ENCODE results near the gene AMDHD2.

The AMDHD2 gene

DNA sequence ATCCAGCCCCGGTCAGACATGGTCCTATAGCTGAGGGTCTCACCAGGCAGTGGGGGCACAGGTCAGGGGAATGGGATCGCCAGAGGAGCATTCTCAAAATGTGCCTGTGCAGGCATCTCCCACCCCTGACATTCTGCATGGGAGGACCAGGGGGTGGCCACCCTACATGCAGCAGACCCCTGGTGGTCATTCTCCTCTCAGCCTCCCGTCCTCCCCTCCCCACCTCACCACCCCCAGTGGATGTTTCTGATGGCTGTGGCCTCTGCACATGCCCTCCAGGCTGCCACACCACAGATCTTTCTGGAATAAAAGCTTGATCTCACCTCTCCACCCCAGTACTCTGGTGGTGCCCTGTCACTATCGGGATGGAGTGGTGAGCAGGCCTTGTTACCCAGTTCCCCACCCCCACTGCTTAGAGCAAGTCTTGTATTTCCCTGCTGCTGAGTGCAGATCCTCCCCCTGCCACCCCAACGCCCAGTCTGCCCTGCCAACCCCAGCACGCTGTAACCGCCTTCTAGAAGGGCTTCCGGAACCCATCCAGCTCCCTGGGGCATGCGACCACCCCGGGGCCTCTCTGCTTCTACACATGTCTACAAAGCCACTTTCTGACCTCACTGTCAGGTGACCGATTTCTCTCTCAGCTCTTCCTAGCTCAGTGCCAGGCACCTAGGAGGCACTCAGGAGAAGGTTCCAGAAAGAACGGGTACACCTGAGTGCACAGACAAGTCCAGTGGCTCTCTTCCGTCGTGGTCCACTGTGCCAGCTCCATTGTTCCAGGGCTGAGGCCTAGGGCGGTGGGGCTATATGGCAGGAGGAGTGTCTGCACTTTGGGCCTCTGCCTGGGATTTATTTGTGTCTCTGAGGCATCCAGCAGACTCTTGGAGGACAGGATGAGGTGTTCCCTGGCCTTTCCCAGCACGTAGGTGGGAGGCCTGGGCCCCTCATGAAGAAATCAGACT, 36.0 kb upstream of the AMDHD2 start:
- no peak for DNase-seq

- DNase-seq: no peak
These were observed 35.2 kb upstream of the AMDHD2 start for GRCh38 chr16:2484898-2485508.

GRCh38 chr16:2485811-2486507, 34.2 kb upstream of the AMDHD2 start:
- no peak for DNase-seq

GRCh38 chr16:2486645-2487516, 33.3 kb upstream of the AMDHD2 start:
- peak; percentile 90 for DNase-seq

- no peak for DNase-seq
These were observed 32.7 kb upstream of the AMDHD2 start for GRCh38 chr16:2487517-2487842.

DNA sequence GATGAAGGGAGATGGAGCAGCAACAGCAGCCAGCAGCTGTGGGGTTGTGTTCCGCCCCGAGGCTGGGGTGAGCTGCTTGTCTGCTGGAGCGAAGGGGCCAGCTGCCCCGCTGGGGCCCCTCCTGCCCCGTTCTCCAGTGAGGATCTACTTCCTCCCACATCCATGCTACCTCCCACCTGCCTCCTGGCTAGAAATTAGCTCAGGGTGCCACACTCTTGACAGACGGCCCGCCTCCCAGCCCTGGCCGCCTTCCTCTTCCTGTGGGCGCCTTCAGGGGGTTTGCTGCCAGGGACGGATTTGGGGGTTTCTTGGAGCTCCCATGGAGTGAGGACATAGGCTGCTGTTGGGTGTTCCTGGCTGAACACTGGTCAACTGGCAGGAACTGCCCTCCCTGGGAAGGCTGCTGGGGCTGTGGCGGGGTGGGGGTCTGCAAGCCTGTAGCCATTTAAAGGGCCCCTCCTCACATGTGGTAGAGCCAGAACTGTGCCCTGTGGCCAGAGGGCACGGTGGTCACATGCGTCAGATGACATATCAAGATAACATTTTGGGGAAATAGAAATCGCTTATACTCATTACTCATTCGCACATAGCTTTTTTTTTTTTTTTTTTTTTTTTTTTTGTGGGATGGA, 32.2 kb upstream of the AMDHD2 start:
- DNase-seq: peak; percentile 90

DNA sequence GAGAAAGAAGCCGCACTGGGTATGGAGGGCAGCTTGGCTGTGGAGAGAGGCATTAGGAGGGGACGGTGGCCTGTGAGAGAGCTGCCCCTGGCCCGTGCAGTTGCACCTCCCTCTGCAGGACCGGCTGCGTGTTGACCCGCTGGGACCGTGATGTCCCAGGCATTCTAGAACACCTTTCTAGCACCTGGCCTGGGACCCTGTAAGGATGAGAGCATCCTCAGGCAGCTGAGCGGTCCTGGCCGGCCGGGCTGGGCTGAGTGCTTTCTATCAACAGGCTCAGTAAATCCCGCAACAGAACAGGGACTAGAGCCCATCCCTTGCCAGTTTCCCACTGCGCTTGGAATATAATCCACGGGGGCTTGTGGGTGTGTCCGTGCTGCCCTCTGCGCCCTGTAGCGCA, 30.6 kb upstream of the AMDHD2 start:
- no peak for DNase-seq

- DNase-seq: no peak
These were observed 29.7 kb upstream of the AMDHD2 start for GRCh38 chr16:2490190-2491105.

DNA sequence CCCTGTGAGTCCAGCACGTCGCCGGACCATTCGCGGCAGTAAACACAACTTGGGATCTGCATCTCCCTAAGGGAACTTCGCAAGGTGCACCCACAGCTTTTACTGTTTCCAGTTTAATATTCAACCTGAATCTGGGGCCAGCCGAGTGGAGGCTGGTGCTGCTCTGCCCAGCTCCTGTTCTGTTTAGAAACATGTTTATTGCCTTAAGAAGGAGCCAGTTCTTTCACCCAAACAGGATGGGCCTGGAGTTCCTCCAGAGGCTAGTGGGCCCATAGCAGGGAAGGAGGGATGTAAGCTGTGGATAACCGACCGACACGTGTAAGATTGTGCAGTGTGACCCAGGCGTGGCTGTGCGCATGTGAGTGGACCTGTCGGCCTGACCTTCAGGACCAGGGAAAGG, 27.9 kb upstream of the AMDHD2 start:
- DNase-seq: no peak

- DNase-seq: no peak
These were observed 26.6 kb upstream of the AMDHD2 start for GRCh38 chr16:2493605-2494004.

GRCh38 chr16:2494616-2495015, 25.6 kb upstream of the AMDHD2 start:
- DNase-seq: no peak

GRCh38 chr16:2495041-2495440, 25.1 kb upstream of the AMDHD2 start:
- DNase-seq: no peak

DNA sequence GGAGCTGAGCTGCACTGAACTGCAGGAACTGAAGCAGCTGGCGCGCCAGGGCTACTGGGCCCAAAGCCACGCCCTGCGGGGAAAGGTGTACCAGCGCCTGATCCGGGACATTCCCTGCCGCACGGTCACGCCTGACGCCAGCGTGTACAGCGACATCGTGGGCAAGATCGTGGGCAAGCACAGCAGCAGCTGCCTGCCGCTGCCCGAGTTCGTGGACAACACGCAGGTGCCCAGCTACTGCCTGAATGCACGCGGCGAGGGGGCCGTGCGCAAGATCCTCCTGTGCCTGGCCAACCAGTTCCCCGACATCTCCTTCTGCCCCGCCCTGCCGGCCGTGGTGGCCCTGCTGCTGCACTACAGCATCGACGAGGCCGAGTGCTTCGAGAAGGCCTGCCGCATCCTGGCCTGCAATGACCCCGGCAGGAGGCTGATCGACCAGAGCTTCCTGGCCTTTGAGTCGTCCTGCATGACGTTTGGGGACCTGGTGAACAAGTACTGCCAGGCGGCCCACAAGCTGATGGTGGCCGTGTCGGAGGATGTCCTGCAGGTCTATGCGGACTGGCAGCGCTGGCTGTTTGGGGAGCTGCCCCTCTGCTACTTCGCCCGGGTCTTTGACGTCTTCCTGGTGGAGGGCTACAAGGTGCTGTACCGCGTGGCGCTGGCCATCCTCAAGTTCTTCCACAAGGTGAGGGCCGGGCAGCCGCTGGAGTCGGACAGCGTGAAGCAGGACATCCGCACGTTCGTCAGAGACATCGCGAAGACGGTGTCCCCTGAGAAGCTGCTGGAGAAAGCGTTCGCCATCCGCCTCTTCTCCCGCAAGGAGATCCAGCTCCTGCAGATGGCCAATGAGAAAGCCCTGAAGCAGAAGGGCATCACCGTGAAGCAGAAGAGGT, 23.7 kb upstream of the AMDHD2 start:
- no peak for DNase-seq

- no peak for DNase-seq
These were observed 23.0 kb upstream of the AMDHD2 start for GRCh38 chr16:2497116-2497630.

- no peak for DNase-seq
These were observed 22.3 kb upstream of the AMDHD2 start for GRCh38 chr16:2497695-2498484.

DNA sequence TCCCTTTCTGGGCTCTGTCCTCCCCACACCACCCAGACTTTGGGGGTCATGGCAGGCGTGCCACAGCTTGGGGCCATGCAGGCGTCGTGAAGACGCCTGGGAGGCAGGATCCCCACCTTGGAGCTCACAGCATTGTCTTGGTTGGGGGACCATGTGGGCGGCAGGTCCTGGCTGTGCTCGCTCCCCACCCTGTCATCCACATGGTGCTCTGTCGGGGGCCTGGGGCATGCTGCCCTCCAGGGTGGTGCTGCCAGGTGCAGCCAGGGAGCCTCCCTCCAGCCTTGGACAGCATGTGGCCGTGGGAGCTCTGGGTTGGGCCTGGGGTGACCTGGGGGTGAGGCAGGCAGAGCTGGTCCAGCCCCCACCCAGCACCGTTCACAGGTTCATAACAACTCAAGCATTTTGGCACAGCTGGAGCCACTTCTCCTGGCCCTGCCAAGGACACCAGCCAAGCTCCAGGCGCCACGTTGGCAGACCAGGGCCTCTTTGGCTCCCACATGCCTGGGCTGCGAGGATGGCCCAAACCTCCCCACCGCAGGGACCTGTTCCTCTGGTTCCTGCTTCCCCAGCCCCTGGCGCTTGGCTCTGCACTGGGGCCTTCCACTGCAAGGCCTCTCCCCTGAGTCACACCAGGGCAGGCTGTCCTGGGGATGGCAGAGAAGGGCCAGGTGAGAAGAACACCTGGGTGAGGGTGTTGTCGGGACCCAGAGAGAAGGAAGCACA, 21.5 kb upstream of the AMDHD2 start:
- DNase-seq: no peak

GRCh38 chr16:2499454-2499853, 20.7 kb upstream of the AMDHD2 start:
- DNase-seq: no peak

DNA sequence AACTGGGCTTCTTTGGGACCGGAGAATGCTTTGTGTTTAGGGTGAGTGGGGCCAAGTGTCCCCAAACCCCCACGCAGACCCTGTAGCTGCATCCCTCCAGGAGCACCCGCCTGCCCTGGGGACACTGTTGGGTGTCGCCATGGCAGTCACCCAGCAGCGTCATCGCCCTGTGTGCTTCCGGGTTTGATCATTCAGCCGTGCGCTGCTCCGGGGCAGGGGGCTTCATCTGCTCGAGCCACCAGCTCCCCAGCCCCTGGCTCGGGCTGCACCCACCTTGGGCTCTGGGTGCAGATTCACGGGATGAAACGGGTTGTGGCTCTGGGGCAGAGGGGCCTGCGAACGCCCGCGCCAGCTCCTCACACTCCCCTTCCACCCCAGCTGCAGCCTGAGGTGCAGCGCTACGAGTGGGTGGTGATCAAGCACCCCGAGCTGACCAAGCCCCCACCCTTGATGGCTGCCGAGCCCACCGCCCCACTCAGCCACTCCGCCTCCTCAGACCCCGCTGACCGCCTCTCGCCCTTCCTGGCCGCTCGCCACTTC, 20.2 kb upstream of the AMDHD2 start:
- DNase-seq: no peak
